SK-N-SH treated with all-trans-retinoic acid at 6 μM for 48 hours (cell line): ENCODE results near the gene RPL3.

Experiments
- ATAC-seq: fragments of 200-7000 bp; cut with Tn5 transposase; 3 replicates; pipeline ENCODE4 v1.9.1; 2020; ENCODE audit warnings: mild to moderate bottlenecking, moderate library complexity
- ARNTL ChIP-seq: fragments of 450-650 bp; formaldehyde crosslinking; IDR thresholded peaks from 2 replicates; pipeline ENCODE4 v1.5.0; 2020; ENCODE audit warnings: low read depth, mild to moderate bottlenecking, moderate library complexity, borderline replicate concordance
- BACH2 ChIP-seq: fragments of 250-450 bp; sonication (Bioruptor Pico); IDR thresholded peaks from 2 replicates; pipeline ENCODE4 v1.9.0; 2021; ENCODE audit warnings: mild to moderate bottlenecking, borderline replicate concordance
- CSDC2 ChIP-seq: fragments of 250-450 bp; sonication (Bioruptor Pico); IDR thresholded peaks from 2 replicates; pipeline ENCODE4 v1.5.0; 2020; ENCODE audit warnings: mild to moderate bottlenecking, moderate library complexity
- ESRRG ChIP-seq: fragments of 250-450 bp; sonication (Bioruptor Pico); IDR thresholded peaks from 2 replicates; pipeline ENCODE4 v1.6.1; 2021; ENCODE audit warnings: mild to moderate bottlenecking
- GLIS3 ChIP-seq: fragments of 250-450 bp; sonication (Bioruptor Pico); IDR thresholded peaks from 2 replicates; pipeline ENCODE4 v1.5.0; 2020; ENCODE audit warnings: mild to moderate bottlenecking, moderate library complexity
- ISL1 ChIP-seq: fragments of 250-450 bp; sonication (Bioruptor Pico); IDR thresholded peaks from 2 replicates; pipeline ENCODE4 v2.1.2; 2022; ENCODE audit warnings: mild to moderate bottlenecking, moderate library complexity
- OSR1 ChIP-seq: fragments of 250-450 bp; sonication (Bioruptor Pico); IDR thresholded peaks from 2 replicates; pipeline ENCODE4 v1.8.0; 2022; ENCODE audit warnings: moderate library complexity, mild to moderate bottlenecking, inconsistent platforms
- PATZ1 ChIP-seq: fragments of 250-450 bp; sonication (Bioruptor Pico); IDR thresholded peaks from 2 replicates; pipeline ENCODE4 v1.8.0; 2020; ENCODE audit warnings: mild to moderate bottlenecking, moderate library complexity, borderline replicate concordance
- POU6F1 ChIP-seq: fragments of 250-450 bp; sonication (Bioruptor Pico); IDR thresholded peaks from 2 replicates; pipeline ENCODE4 v1.8.0; 2021; ENCODE audit warnings: low read depth, mild to moderate bottlenecking, moderate library complexity, borderline replicate concordance
- PPARA ChIP-seq: fragments of 250-450 bp; sonication (Bioruptor Pico); IDR thresholded peaks from 2 replicates; pipeline ENCODE4 v1.5.0; 2020; ENCODE audit warnings: mild to moderate bottlenecking, borderline replicate concordance
- RARB ChIP-seq: fragments of 250-450 bp; sonication (Bioruptor Pico); IDR thresholded peaks from 2 replicates; pipeline ENCODE4 v1.8.0; 2021; ENCODE audit warnings: mild to moderate bottlenecking, moderate library complexity
- SNAI2 ChIP-seq: fragments of 250-450 bp; sonication (Bioruptor Pico); IDR thresholded peaks from 2 replicates; pipeline ENCODE4 v1.5.0; 2020; ENCODE audit warnings: mild to moderate bottlenecking, moderate library complexity
- TCF4 ChIP-seq: fragments of 250-450 bp; sonication (Bioruptor Pico); IDR thresholded peaks from 2 replicates; pipeline ENCODE4 v1.8.0; 2021; ENCODE audit warnings: mild to moderate bottlenecking, moderate library complexity, borderline replicate concordance
- TOX ChIP-seq: fragments of 250-450 bp; sonication (Bioruptor Pico); IDR thresholded peaks from 2 replicates; pipeline ENCODE4 v1.8.0; 2021; ENCODE audit warnings: mild to moderate bottlenecking, moderate library complexity, borderline replicate concordance
- ZC3H10 ChIP-seq: fragments of 250-450 bp; sonication (Bioruptor Pico); IDR thresholded peaks from 2 replicates; pipeline ENCODE4 v1.5.1; 2021; ENCODE audit warnings: mild to moderate bottlenecking, moderate library complexity
- ZFP3 ChIP-seq: fragments of 250-450 bp; sonication (Bioruptor Pico); IDR thresholded peaks from 2 replicates; pipeline ENCODE4 v1.5.0; 2020; ENCODE audit warnings: mild to moderate bottlenecking, moderate library complexity
- ZNF565 ChIP-seq: fragments of 450-650 bp; formaldehyde crosslinking; conservative IDR thresholded peaks from 2 replicates; pipeline ENCODE4 v1.5.0; 2020; ENCODE audit warnings: low read depth, mild to moderate bottlenecking, moderate library complexity
- ZNF70 ChIP-seq: fragments of 450-650 bp; formaldehyde crosslinking; IDR thresholded peaks from 2 replicates; pipeline ENCODE4 v1.5.0; 2020; ENCODE audit warnings: mild to moderate bottlenecking, moderate library complexity
- TF ChIP-seq, protein P1 (sequence below): fragments of 250-450 bp; sonication (Bioruptor Pico); IDR thresholded peaks from 2 replicates; pipeline ENCODE4 v1.5.1; 2021; ENCODE audit warnings: mild to moderate bottlenecking, moderate library complexity
- TF ChIP-seq, protein P2 (sequence below): fragments of 250-450 bp; sonication (Bioruptor Pico); IDR thresholded peaks from 2 replicates; pipeline ENCODE4 v1.5.0; 2020; ENCODE audit warnings: mild to moderate bottlenecking, moderate library complexity

Gene RPL3

DNA sequence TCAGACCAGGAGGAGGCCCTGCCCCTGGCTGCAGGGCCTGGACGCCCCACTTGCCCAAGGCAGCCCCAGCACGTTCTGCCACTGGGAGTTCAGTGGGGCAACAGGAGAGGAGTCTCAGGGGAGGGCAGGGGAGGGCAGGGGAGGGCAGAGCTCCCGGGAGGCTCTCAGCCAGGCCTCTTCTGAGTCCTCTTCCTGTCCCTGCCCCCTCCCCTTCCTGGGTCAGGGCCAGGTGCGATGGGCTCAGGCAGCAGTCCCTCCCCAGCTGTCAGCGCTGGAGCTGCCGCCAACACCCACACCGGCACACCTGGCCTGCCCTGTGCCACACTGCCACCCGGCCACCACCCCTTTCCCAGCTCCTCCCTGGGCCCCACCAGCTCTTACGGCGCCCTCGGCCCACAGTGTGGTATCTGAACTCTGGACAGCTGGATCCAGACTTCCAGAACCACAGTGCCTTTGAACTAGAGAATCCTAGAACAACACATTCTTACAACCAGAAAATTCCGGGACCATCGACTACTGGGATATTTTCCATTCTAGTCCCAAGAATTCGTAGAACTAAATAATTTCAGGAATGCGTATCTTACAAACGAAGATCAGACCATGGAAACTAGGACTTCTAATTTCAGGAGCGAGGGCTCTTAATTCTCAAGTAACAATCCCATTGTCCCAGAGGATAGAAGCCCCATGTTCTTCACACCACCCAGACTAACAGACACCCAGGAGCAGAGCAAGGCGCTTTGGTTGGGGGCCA lies 21.8 kb downstream of the RPL3 start:
- ATAC-seq: peak; percentile 16
- TF ChIP-seq RARB (no peak), ZFP3 (CRISPR knock-in tag) (no peak), ZNF565 (CRISPR knock-in tag) (no peak), ARNTL (CRISPR knock-in tag) (no peak), OSR1 (CRISPR knock-in tag) (no peak), PATZ1 (CRISPR knock-in tag) (no peak), PPARA (CRISPR knock-in tag) (no peak), ZNF70 (CRISPR knock-in tag) (no peak), TCF4 (CRISPR knock-in tag) (no peak), TOX (CRISPR knock-in tag) (no peak), ESRRG (no peak), POU6F1 (CRISPR knock-in tag) (no peak)
- TF ChIP-seq, protein P1, sequence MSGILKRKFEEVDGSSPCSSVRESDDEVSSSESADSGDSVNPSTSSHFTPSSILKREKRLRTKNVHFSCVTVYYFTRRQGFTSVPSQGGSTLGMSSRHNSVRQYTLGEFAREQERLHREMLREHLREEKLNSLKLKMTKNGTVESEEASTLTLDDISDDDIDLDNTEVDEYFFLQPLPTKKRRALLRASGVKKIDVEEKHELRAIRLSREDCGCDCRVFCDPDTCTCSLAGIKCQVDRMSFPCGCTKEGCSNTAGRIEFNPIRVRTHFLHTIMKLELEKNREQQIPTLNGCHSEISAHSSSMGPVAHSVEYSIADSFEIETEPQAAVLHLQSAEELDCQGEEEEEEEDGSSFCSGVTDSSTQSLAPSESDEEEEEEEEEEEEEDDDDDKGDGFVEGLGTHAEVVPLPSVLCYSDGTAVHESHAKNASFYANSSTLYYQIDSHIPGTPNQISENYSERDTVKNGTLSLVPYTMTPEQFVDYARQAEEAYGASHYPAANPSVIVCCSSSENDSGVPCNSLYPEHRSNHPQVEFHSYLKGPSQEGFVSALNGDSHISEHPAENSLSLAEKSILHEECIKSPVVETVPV (CRISPR knock-in tag): no peak

DNA sequence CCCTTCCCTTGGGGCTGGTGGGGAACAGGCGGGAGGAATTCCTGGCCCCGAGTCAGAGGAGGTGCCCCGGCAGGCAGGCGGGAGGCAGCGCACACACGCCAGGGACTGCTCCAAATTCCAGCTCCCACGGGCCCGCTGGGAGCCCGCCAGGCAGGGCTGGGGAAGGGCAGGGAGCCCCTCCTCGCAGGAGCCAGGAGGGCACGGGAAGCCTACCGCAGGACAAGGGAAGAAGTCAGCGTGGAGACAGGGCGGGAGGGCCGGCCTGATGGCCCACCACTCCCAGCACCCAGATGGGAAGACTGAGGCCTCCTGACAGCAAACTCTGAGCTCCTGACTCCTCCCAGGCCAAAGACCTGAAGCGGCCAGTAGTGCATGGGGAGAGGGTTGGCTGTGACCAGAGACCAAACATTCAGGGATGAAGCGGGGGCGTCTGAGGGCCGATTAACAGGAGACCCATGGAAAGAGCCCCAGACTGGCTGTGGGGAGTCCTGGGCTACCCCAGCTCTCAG lies 22.4 kb downstream of the RPL3 start:
- no peak for ATAC-seq
- no peak for TF ChIP-seq SNAI2 (CRISPR knock-in tag)
- TF ChIP-seq ZC3H10 (CRISPR knock-in tag): no peak
- TF ChIP-seq, protein P2, sequence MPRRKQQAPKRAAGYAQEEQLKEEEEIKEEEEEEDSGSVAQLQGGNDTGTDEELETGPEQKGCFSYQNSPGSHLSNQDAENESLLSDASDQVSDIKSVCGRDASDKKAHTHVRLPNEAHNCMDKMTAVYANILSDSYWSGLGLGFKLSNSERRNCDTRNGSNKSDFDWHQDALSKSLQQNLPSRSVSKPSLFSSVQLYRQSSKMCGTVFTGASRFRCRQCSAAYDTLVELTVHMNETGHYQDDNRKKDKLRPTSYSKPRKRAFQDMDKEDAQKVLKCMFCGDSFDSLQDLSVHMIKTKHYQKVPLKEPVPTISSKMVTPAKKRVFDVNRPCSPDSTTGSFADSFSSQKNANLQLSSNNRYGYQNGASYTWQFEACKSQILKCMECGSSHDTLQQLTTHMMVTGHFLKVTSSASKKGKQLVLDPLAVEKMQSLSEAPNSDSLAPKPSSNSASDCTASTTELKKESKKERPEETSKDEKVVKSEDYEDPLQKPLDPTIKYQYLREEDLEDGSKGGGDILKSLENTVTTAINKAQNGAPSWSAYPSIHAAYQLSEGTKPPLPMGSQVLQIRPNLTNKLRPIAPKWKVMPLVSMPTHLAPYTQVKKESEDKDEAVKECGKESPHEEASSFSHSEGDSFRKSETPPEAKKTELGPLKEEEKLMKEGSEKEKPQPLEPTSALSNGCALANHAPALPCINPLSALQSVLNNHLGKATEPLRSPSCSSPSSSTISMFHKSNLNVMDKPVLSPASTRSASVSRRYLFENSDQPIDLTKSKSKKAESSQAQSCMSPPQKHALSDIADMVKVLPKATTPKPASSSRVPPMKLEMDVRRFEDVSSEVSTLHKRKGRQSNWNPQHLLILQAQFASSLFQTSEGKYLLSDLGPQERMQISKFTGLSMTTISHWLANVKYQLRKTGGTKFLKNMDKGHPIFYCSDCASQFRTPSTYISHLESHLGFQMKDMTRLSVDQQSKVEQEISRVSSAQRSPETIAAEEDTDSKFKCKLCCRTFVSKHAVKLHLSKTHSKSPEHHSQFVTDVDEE (CRISPR knock-in tag): no peak
- TF ChIP-seq RARB: no peak
- TF ChIP-seq, protein P1 (CRISPR knock-in tag): no peak
- TF ChIP-seq BACH2: no peak
- TF ChIP-seq OSR1 (CRISPR knock-in tag): no peak
- TF ChIP-seq, all 23 proteins: peak for 0

GRCh38 chr22:39296535-39296934 lies 22.9 kb downstream of the RPL3 start:
- no peak for ATAC-seq
- TF ChIP-seq CSDC2 (no peak), ISL1 (CRISPR knock-in tag) (no peak), ARNTL (CRISPR knock-in tag) (no peak), TCF4 (CRISPR knock-in tag) (no peak), GLIS3 (no peak), PPARA (CRISPR knock-in tag) (no peak), ESRRG (no peak), ZFP3 (CRISPR knock-in tag) (no peak), TOX (CRISPR knock-in tag) (no peak), POU6F1 (CRISPR knock-in tag) (no peak), ZNF70 (CRISPR knock-in tag) (no peak), ZC3H10 (CRISPR knock-in tag) (no peak)
- TF ChIP-seq, protein P1 (CRISPR knock-in tag): no peak
